ENCODE results near the gene SLC6A5.

DNA sequence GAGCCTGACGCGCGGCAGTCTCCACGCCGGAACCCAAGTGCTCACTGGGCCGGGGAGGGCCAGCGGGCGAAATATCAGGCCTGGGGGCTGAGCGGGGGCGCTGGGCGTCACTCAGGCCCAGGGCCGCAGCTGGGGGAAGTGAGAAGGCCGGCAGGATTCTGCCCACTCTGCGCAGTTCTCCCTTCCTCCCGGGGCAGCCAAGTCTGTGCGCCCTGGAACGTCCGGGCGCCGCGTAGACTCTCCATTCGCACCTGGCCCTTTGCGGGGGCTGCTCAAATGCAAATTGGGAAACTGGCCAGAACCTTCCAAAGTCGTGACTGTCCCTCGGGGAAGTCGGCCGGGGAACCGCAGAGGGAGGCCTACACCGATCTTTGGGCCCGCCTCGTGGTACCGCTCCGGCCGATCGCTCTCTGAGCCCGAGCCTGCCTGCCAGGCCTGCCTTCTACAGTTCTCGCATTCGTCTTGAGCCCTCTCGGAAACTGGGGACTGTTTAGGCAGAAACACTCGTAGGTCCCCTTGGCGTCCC is 2.2 kb upstream of the SLC6A5 start:
- TF ChIP-seq, protein P1, sequence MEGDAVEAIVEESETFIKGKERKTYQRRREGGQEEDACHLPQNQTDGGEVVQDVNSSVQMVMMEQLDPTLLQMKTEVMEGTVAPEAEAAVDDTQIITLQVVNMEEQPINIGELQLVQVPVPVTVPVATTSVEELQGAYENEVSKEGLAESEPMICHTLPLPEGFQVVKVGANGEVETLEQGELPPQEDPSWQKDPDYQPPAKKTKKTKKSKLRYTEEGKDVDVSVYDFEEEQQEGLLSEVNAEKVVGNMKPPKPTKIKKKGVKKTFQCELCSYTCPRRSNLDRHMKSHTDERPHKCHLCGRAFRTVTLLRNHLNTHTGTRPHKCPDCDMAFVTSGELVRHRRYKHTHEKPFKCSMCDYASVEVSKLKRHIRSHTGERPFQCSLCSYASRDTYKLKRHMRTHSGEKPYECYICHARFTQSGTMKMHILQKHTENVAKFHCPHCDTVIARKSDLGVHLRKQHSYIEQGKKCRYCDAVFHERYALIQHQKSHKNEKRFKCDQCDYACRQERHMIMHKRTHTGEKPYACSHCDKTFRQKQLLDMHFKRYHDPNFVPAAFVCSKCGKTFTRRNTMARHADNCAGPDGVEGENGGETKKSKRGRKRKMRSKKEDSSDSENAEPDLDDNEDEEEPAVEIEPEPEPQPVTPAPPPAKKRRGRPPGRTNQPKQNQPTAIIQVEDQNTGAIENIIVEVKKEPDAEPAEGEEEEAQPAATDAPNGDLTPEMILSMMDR (IDR thresholded peaks at IDR 0.05) = no peak
- TF ChIP-seq POLR2A (IDR thresholded peaks at IDR 0.05) = no peak

All from tibial nerve (tissue), 3 donors.